NCI-H2107 (cell line): ENCODE results near the gene MFAP2.
"Not testable (repeated sequence)": the region's sequence is repeated elsewhere in the genome, so short reads cannot be mapped to it uniquely, and the experiment has no call there.

ENCODE experiments used
- DNase-seq: peaks from one replicate; lab custom pipeline; 2025; lab: John Stamatoyannopoulos, UW

Gene MFAP2

DNA sequence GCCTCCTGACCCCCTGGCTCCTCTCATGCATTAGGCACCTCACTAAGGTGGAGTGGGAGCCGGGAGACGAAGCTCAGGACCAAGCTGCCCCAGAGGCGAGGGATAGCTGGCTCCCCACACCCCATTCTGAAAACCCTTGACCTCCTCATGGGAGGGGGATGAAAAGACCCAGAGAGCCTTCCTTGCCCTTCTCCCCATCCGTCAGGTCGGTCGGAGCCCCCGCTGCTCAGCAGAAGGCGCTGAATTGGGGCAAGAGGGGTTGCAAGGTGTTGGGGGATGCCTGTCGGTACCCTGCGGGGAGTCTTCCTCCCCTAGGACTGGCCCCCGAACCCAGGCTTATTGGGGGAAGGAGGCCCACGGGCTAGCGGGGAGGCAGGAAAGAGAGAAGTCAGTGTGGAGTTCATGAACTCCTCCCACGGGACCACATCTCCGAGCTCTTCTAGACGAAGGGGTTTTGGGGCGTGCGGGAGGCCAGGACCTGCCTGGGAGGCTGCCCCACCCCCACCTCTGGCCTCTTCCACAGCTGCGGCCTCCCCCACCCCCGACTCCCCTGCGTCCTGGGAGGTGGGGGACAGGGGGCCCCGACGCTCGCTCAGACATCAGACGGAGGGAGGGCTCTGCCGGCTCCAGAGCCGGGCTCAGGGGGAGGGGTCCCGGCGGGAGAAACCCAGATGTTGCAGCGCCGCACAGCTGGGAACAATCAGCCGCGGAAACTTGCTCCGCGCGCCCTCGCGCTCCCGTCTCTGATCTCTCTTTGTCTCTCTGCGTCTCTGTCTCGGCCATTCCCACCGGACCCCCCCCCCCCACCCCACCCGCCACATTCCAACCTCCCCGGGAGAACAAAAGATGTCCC, 719 bp downstream of the MFAP2 start:
- no peak for DNase-seq

DNA sequence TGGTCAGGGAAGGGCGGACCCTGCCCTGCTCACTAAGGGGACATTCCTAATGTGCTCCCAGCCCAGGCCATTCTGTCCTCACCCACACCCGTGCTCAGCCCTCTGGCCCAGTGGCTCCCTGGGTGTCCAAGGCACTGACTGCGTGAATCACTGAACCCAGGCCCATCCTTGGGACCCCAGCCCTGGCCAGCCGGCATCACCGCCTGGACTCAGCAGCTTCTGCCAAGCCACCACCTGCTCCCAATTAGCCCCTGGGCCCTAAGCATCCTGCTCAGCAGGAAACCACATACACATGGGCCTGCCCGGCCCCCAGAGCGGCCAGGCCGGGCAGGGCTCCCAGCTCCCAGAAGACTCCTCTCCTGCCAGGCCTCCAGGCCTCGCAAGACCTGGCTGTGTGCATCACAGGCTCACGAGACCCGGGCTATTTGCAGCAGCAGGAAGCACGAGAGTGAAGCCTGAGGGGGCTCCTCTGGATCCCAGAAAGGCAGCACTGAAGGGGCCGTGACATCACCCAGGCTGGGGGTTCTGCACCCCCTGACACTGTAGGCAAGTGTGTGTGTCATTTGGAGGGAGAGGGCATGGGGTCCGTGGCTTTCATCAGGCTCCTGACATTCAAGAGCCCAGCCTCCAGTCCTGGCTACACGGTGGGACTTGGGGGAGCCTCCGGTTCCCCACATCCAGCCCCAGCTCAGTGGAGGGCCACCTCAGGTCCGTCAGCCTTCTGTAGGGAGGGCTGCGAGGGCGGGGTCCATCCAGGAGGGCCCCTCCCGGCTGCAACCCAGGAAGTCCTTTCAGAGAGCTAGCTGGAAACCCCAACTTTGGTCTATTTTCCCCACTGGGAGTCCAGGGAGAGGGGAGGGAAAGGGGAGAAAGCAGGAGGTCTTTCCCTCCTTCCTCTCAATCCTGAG, 1.6 kb downstream of the MFAP2 start:
- no peak for DNase-seq

DNA sequence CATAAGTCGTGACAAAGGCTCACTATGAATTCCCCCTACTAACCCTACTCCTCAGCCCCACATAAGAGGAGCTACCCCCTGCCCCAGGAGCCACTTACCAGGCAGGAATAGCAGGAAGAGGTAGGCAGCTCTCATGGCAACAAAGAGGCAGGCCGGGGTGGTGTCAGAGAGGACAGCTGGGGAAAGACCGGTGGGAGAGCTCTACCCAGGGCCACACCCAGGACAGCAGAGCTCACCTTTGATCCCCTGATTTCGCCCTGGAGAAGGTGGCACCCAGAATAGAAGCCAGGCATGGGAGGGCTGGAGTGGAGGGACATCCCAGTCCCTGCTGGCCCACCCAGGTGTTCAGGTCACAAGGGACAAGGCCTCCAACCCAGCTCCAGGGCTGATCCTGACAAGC, 2.3 kb downstream of the MFAP2 start:
- no peak for DNase-seq

DNA sequence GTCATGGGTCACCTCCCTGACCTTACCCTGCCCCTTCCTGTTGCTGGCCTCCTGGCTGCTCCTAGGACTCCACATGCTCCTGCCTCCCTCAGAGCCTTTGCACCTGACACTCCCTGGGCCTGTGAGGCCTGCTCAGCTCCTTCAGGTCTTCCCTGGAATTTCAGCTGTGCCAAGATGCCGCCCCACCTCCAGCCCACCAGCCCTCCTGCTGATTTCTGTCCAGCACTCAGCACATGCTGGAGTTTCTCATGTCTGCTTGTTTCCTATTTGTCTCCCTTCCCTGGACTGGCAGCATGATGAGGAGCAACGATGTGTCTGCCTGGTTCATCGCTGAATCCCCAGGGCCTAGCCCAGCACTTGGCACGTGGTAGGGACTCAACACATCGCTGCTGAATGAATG, 3.0 kb downstream of the MFAP2 start:
- DNase-seq: no peak

DNA sequence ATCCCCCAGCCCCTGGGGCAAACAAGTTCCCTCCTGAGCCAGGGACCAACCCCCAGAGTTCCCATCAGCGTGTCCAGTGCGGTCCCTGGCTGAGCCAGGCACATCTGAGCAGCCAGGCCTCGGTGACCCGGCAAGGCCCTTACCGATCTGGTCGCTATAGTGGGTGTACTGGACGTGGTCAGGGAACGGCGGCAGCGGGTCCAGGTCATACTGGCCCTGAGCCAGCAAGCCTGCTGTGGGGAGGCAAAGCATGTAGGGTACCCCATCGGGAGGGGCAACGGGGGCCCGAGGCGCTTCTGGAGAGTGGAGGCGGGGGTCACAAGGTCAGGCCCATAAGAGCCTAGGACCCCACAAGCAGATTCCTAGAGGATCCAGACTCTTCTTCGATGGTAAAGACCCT, 3.5 kb downstream of the MFAP2 start:
- DNase-seq: no peak

DNA sequence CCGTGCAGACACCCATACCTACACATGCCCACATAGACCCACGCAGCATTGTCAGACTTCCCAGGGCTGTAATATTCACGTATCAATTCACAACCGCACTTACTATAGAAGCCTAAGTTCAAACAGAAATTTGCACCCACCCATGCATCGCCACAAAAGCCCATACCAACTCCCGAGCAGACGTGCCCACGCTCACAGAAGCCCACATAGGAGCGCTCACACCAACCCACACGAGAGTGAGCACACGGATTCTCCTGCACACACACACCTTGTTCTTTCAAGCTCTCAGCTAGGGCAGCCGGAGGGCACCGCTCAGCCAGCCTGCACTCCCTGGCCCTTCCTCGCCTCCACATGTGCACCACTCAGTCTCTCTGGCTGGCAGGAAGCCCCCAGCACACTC, 4.6 kb downstream of the MFAP2 start:
- no peak for DNase-seq

DNA sequence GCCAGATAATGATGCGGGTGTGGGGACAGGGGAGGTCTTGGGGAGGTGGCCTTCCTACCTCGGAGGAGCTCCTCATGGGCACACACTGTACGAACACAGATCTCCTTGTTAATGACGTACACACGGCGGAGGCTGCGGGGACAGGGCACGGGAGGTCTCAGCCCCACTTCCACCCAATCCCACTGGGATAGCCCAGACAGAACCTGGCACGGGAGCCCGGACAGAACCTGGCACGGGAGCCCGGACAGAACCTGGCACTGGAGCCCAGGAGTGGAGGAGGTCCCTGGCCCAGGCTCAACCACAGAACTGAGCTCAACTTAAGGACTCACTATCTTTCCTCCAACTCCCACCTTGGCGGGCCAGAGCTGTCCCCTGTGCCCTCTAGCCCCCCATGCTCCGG, 5.2 kb downstream of the MFAP2 start:
- DNase-seq: no peak

DNA sequence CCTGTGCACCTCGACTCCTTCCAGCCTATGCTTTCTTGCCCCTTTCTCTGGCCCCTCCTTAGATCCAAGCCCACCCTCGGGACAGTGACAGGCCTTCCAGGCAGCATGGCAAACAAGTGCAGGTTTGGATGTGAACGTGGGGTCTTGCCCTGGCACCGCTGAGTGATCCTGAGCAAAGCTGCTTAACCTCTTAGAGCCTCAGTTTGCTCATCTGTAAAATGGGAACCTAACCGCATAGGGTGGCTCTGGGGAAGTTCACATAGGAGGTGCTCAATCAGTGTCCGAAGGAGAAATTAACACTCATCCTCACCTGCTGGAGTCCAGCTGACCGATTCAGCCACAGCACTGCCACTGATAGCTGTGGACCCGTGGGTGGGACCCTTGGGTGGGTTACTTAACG, 7.2 kb downstream of the MFAP2 start:
- DNase-seq: no peak

DNA sequence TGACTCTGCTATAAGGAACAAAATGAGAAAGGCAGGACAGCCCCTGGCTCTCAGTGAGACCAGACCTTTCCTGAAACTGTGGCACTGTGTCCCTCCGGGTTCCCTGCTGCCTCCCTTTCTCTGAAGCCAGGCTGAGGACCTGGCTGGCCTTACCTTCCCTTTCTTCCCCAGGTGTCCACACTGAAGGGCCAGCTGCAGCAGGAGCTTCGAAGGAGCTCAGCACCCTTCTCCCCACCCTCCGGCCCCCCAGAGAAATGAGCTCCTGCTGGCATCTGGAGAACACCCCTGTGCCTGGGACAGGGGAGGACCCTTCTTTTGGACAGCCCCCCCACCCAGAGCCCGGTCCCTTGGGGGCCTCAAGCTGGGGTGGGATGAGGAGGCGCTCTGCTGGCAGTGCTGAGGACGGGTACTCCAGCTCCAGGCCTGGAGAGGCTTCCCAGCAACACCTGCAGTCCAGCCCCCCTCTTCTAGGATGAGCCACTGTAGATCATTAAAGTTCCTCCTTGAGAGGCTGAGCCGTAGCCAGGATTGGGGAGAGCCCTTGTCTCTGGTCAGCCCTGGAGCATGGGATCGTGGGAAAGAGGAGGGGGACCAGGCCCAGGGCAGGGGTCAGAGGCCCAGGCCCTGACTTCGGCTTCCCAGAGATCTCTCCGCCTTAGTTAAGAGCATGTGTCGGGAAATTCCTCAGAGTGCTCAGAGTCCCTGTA, 8.1 kb downstream of the MFAP2 start:
- no peak for DNase-seq

DNA sequence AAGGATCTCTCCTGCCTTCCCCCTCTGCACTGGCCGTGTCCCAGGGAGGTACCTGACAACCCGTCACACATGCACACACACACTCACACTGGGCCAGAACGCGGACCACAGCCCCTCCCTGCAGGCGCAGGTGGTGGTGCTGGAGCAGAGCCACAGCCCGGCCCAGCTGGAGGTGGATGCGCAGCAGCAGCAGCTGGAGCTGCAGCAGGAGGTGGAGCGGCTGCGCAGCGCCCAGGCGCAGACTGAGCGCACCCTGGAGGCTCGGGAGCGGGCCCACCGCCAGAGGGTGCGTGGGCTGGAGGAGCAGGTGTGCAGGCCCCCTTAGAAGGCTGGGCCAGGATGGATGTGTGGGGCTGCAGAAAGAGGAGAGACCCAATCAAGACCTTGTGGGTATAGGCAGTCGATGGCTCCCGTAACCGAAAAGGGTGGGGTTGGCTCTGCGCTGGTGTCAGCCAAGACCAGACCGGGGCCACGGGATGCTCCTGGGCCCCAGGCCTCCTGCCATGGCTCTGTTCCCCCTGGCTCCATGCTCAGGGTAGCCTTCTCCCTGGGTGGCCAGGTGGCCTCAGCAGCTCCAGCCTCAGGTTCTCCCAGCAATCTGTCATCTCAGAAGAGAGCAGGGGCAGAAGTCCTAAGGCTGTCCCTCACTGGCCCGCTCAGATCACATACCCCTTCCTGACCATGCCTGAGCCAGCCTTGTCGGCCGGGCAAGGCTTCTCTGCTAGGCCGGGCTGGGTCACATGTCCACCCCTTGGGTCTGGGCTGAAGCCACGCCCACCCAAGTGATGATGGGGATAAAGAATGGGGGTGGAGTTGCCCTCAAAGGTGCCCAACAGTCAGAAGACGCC, 8.9 kb downstream of the MFAP2 start:
- DNase-seq: peak; percentile 17

DNA sequence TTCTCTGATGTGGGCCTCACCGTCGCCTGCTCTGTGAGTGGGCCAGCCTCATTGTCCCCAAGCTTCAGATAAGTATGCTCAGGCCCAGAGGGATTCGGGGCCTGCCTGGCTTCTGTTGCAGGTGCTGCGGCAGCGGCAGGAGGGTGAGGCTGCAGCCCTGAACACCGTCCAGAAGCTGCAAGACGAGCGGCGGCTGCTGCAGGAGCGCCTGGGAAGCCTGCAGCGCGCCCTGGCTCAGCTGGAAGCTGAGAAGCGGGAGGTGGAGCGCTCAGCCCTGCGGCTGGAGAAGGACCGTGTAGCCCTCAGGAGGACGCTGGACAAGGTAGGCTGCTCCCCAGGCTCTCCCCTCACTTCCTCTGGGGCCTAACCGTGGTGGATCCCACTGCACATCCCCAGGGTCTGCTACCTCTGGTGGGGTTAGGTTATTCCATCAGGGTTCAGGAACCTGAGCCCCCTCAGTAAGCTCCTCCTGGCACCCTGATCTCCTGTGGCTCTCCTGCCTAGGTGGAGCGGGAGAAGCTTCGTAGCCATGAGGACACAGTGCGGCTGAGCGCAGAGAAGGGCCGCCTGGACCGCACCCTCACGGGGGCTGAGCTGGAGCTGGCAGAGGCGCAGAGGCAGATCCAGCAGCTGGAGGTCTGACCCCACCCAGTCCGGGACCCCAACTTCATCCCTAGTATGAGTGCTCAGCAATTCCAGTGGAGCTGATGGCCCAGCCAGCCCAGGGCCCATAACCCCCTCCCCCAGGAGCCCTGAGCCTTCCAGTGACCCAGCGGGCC, 10.1 kb downstream of the MFAP2 start:
- DNase-seq: no peak

DNA sequence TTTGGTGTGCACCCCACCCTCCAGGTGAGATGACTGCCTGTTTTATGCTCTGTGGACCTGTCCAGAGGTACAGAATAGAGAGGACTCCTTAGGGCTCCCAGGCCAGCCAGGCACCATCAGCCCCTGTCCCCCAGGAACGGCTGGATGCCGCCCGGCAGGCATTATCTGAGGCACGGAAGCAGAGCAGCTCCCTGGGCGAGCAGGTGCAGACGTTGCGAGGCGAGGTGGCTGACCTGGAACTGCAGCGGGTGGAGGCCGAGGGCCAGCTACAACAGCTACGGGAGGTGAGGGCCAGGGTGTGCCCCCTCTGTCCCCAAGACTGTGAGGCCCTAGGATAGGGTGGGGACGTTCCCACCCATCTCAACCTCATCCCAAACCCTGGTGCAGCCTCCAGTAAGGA, 10.8 kb downstream of the MFAP2 start:
- no peak for DNase-seq

DNA sequence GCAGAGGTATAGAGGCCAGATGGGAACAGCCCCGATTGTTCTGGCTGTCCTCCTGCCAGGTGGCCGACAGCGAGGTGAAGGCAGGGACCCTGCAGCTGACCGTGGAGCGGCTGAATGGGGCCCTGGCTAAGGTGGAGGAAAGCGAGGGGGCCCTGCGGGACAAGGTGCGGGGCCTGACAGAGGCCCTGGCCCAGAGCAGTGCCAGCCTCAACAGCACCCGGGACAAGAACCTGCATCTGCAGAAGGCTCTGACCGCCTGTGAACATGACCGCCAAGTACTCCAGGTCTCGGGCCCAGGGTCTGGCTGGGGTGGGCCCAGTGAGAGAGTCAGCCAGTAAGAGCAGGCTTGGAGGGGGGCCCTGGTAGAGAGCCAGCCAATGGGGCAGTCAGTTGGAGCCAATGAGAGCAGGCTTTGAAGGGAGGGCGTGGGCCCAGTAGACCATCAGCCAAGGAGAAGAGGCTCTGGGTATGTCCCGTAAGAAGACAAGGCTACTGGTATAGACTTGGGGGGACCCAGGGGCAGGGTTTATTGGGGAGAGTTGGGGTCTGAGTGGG, 11.3 kb downstream of the MFAP2 start:
- DNase-seq: no peak

DNA sequence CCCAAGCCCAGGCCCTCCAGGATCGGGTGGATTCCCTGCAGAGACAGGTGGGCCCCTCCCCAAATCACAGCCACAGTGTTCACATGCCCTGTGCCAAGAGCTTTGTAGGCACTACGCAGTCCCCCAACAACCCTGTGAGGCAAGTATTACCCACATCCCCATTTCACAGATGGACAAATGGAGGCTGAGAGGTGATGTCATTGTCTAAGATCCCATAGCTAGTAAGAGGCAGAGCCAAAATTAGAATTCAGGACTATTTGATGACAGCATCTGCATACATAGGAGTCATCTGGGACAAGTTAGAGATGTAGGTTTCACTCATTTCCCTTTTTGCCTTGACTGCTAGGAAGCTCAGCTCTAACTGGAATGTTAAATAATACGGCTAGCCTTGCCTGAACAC, 12.0 kb downstream of the MFAP2 start:
- no peak for DNase-seq

DNA sequence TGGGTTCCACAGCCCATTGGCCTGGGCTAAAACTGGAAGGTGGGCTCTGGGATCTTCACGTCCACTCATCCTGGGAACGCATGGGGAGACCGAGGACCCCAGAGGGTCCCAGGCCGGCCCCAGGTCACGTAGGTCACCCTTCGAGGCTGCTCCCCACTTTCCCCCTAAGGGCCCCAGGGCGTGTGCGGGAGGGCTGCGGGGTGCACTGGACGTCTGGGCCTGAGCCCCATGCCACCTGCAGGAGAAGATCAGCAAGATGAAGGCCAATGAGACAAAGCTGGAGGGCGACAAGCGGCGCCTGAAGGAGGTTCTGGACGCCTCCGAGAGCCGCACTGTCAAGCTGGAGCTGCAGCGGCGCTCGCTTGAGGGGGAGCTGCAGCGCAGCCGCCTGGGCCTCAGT, 12.5 kb downstream of the MFAP2 start:
- no peak for DNase-seq

DNA sequence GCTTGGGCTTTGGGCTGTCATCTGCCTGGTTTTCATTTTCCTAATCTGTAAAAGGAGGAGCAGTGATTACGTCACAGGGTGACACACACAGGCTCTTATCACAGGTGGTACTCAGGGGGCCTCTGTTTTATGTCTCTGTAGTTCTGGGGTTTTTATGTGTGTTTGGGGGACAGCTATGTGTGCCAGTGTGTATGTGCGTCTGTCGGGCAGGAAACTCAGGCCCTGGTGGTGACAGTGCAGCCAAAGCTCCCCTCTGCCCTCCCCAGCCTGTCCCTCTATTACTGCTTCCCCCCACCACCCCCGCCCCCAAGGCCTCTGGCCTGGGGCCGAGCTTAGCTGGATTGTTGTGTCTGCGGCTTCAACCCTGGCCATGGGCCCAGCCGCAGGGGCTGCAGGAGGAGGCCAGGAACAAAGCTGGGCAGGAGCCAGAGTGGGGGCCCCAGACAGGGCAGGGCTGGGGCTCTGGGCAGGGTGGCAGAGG, 13.3 kb downstream of the MFAP2 start:
- DNase-seq: no peak

DNA sequence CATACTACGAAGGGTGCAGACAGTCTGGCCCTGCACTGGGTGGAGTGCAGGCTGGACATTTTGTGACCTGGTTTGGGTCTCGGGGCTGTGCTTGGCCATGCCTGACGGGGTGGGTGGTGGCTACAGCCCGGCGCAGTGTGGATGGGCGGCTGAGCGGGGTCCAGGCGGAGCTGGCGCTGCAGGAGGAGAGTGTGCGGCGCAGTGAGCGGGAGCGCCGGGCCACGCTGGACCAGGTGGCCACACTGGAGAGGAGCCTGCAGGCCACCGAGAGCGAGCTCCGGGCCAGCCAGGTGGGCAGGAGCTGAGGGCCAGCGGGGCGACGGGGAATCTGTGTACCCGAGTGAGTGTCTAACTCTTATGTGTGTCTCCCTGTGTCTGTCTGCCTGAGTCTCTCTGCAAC, 14.1 kb downstream of the MFAP2 start:
- no peak for DNase-seq

DNA sequence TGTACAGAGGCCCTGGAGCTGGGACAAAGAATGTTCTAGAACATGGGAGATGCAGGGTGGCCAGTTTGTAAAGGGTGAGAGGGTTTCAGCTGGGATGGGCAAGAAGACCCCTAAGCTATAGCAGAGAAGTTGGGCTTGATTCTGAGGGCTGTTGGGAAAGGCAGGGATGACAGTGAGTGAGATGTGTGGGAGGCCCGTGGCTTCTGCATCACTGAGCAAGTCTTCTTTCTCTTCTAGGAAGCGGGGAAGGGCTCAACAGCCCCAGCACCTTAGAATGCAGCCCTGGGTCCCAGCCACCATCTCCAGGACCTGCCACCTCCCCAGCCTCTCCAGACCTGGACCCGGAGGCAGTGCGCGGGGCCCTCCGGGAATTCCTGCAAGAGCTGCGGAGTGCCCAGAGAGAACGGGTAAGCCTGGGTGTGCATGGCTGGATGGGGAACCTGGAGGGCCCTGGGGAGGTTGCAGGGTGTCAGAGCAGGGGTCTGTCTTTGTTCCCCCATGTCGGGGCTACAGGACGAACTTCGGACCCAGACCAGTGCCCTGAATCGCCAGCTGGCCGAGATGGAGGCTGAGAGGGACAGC, 14.8 kb downstream of the MFAP2 start:
- no peak for DNase-seq

DNA sequence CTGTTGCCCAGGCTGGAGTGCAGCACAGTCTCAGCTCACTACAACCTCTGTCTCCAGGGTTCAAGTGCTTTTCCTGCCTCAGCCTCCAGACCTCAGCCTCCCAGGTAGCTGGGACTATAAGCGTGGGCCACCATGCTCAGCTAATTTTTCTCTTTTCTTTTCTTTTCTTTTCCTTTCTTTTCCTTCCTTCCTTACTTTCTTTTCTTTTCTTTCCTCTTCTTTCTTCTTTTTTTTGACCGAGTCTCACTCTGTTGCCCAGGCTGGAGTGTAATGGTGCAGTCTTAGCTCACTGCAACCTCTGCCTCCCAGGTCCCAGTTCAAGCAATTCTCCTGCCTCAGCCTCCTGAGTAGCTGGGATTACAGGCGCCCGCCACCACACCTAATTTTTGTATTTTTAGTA, 16.3 kb downstream of the MFAP2 start:
- DNase-seq: not testable (repeated sequence)
